Measurements from ENCODE around the gene AKAP7. TPM values are rescaled to one million over a fixed set of nuclear protein-coding genes. Genes with fewer than 3 reads are reported as not detected.

The AKAP7 gene
- total RNA-seq, 4 donors from 2014 or later, result 5.9 to 15.1 (median 7.2) TPM

- H3K27me3 ChIP-seq, result no peaks in the 10 kb centered on the region
- TF ChIP-seq EP300 (IDR thresholded peaks at IDR 0.05) (no peak), POLR2AphosphoS5 (IDR thresholded peaks at IDR 0.05) (peak; percentile 7), POLR2A (IDR thresholded peaks at IDR 0.05) (no peak)
- TF ChIP-seq, protein P1, sequence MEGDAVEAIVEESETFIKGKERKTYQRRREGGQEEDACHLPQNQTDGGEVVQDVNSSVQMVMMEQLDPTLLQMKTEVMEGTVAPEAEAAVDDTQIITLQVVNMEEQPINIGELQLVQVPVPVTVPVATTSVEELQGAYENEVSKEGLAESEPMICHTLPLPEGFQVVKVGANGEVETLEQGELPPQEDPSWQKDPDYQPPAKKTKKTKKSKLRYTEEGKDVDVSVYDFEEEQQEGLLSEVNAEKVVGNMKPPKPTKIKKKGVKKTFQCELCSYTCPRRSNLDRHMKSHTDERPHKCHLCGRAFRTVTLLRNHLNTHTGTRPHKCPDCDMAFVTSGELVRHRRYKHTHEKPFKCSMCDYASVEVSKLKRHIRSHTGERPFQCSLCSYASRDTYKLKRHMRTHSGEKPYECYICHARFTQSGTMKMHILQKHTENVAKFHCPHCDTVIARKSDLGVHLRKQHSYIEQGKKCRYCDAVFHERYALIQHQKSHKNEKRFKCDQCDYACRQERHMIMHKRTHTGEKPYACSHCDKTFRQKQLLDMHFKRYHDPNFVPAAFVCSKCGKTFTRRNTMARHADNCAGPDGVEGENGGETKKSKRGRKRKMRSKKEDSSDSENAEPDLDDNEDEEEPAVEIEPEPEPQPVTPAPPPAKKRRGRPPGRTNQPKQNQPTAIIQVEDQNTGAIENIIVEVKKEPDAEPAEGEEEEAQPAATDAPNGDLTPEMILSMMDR (IDR thresholded peaks at IDR 0.05), result no peak
- peaks cover 0 to 27% of the 10 kb centered on the region in 2 donors for H3K36me3 ChIP-seq
- no peak overlapping the region for H3K27ac ChIP-seq
- H3K4me1 ChIP-seq, result no peaks in the 10 kb centered on the region
- H3K9me3 ChIP-seq, result no peaks in the 10 kb centered on the region
- H3K4me3 ChIP-seq, result no peak overlapping the region
- WGBS, 2 donors (ENCODE audit: low coverage in 1 of 2), result 77 to 92% methylated on average over 2 of the region's 2 CpGs
- ATAC-seq, result no peak
Observed at GRCh38 chr6:131164506-131164905, 29.2 kb downstream of the AKAP7 start.

DNA sequence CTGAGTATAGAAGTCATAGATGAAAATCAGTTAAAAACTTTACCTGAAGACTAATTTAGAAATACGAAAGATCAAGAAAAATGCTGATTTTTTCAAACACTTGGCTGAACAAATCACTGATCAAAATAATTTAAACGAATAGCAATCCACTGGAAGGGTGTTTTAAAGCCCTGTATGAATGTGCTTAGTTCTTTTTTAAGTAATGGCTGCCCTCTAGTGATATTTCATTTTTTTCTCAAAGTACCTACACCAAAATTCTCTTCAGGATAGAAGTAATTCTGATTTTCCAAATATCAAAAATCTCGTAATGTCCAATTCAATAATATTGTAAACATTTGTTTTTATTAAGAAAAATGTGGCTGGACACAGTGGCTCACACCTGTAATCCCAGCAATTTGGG lies 32.5 kb downstream of the AKAP7 start:
- 46 to 63% methylated on average over 3 of the region's 3 CpGs for WGBS, 2 donors (ENCODE audit: low coverage in 1 of 2)

DNA sequence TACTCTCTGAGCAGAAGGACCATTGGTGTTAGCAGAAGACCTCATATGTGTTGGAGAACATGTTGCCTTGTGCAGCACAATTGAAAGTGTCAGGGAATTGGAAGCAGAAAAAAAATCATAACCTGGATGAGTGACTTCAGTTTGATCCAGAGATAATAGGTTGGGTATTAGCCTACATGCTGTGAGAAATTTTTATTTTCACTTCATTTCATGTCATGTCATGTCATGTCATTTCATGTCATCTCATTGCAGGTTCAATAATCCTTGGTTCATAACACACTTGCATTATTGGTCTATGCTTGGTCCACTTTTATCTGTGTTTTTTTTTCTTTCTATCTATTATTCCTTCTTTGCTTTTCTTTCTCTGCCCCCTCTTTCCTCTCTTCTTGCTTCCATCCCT lies 34.3 kb downstream of the AKAP7 start:
- ATAC-seq, result no peak
- Histone ChIP-seq H3K4me1 (no peaks in the 10 kb centered on the region), H3K4me3 (no peak overlapping the region), H3K36me3 (peaks cover 0 to 22% of the 10 kb centered on the region in 2 donors), H3K27me3 (no peaks in the 10 kb centered on the region), H3K27ac (no peak overlapping the region), H3K9me3 (no peaks in the 10 kb centered on the region)
- TF ChIP-seq POLR2A (IDR thresholded peaks at IDR 0.05), result no peak

More for the DNA sequence above, 32.5 kb downstream of the AKAP7 start:
- no peaks in the 10 kb centered on the region for H3K9me3 ChIP-seq
- H3K27ac ChIP-seq, result no peak overlapping the region
- TF ChIP-seq EP300 (IDR thresholded peaks at IDR 0.05) (no peak), POLR2A (IDR thresholded peaks at IDR 0.05) (no peak), POLR2AphosphoS5 (IDR thresholded peaks at IDR 0.05) (no peak)
- TF ChIP-seq, protein P1 (IDR thresholded peaks at IDR 0.05), result no peak
- no peak for ATAC-seq
- H3K27me3 ChIP-seq, result no peaks in the 10 kb centered on the region
- H3K4me3 ChIP-seq, result no peak overlapping the region
- no peaks in the 10 kb centered on the region for H3K4me1 ChIP-seq
- H3K36me3 ChIP-seq, result peaks cover 0 to 22% of the 10 kb centered on the region in 2 donors

DNA sequence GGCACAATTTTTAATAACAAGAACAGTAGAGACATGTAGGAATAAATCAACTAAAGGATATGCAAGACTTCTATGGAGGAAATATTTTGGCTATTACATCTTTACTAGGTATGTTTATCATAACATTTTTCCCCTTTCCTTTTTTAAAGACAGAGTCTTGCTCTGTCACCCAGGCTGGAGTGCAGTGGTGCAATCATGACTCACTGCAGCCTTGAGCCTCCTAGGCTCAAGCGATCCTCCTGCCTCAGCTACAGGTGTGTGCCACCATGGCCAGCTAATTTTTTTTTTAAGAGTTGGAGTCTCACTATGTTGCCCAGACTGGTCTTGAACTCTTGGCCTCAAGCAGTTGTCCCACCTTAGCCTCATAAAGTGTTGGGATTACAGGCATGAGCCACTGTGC lies 37.0 kb downstream of the AKAP7 start:
- no peak overlapping the region for H3K27ac ChIP-seq
- H3K4me1 ChIP-seq, result no peaks in the 10 kb centered on the region
- no peak for TF ChIP-seq POLR2A (IDR thresholded peaks at IDR 0.05)
- no peak for TF ChIP-seq POLR2AphosphoS5 (IDR thresholded peaks at IDR 0.05)
- TF ChIP-seq, protein P1 (IDR thresholded peaks at IDR 0.05), result no peak
- no peak for TF ChIP-seq EP300 (IDR thresholded peaks at IDR 0.05)
- peaks cover 0 to 19% of the 10 kb centered on the region in 2 donors for H3K36me3 ChIP-seq
- 67 to 100% methylated on average over 1 of the region's 1 CpG for WGBS, 2 donors (ENCODE audit: low coverage in 1 of 2)
- no peaks in the 10 kb centered on the region for H3K27me3 ChIP-seq
- no peaks in the 10 kb centered on the region for H3K9me3 ChIP-seq
- H3K4me3 ChIP-seq, result no peak overlapping the region
- ATAC-seq, result no peak

DNA sequence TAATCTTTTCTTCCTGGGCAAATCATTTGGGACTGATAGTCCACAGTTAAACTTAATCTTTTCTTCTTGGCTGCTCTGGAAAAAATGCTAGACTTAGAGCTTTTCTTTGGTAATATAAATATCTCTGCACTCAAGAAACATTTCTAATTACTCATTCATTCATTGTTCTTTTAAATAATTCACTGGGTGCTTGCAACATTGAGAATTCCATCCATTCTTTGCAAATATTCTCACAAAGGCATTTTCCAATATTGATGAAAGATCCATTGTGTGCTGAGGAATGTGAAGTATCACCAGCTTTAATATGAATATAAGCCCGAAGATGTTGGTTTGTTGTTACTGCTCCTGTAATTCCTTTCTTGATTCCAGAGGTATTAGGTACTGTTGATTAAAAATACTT lies 38.4 kb downstream of the AKAP7 start:
- Histone ChIP-seq H3K27ac (no peak overlapping the region), H3K27me3 (no peaks in the 10 kb centered on the region), H3K4me1 (no peaks in the 10 kb centered on the region), H3K36me3 (peaks cover 0 to 32% of the 10 kb centered on the region in 2 donors), H3K9me3 (no peaks in the 10 kb centered on the region), H3K4me3 (no peak overlapping the region)
- ATAC-seq, result no peak
- WGBS, 2 donors (ENCODE audit: low coverage in 1 of 2), result 68 to 78% methylated on average over 1 of the region's 1 CpG
- TF ChIP-seq POLR2A (IDR thresholded peaks at IDR 0.05) (no peak), EP300 (IDR thresholded peaks at IDR 0.05) (no peak), POLR2AphosphoS5 (IDR thresholded peaks at IDR 0.05) (no peak)
- TF ChIP-seq, protein P1 (IDR thresholded peaks at IDR 0.05), result no peak

Measured in gastroesophageal sphincter (tissue), 4 donors.